Measurements from ENCODE around the gene ROBO1.

DNA sequence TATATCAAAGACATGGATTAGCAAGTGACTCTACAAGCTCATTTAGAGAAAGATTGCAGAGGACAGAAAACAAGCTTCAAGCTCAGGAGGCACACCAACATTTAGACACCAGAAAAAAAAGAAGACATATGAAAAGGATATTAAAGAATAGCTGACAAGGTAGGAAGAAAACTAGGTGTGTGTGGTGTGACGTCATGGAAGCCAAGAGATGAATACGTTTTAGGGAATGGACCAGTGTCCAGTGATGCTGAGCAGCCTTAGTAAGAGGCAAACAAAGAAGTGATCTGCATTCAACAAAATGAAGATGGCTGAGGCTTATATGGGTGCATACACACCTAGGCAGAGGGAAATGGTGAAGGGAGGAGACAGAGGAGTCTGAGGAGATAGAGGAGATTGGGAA lies 377.4 kb downstream of the ROBO1 start:
- no peak for TF ChIP-seq POLR2AphosphoS5 (IDR thresholded peaks at IDR 0.05; ENCODE audit: insufficient read depth in 1 of 2, low read depth in 1 of 2)
- TF ChIP-seq, protein P1, sequence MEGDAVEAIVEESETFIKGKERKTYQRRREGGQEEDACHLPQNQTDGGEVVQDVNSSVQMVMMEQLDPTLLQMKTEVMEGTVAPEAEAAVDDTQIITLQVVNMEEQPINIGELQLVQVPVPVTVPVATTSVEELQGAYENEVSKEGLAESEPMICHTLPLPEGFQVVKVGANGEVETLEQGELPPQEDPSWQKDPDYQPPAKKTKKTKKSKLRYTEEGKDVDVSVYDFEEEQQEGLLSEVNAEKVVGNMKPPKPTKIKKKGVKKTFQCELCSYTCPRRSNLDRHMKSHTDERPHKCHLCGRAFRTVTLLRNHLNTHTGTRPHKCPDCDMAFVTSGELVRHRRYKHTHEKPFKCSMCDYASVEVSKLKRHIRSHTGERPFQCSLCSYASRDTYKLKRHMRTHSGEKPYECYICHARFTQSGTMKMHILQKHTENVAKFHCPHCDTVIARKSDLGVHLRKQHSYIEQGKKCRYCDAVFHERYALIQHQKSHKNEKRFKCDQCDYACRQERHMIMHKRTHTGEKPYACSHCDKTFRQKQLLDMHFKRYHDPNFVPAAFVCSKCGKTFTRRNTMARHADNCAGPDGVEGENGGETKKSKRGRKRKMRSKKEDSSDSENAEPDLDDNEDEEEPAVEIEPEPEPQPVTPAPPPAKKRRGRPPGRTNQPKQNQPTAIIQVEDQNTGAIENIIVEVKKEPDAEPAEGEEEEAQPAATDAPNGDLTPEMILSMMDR (IDR thresholded peaks at IDR 0.05) = no peak
- no peak for TF ChIP-seq POLR2A (IDR thresholded peaks at IDR 0.05)

All from vagina (tissue), 2 donors.